Tibial nerve (tissue), 4 donors: ENCODE data around the gene GRIK3.

Experiments used
- CTCF ChIP-seq, 5 experiments: fragments of 200-600 bp in 3 of 5; fragments of 450-650 bp in 2 of 5; sonication (generic) in 3 of 5; IDR thresholded peaks; one replicate each; pipeline ENCODE4 v1.5.1; 2016 to 2019; ENCODE audit warnings: antibody characterized with exemption in 5 of 5, mild to moderate bottlenecking in 3 of 5, moderate library complexity in 2 of 5
- EP300 ChIP-seq, 2 donors: sonication (generic); formaldehyde crosslinking; IDR thresholded peaks; one replicate each; pipeline ENCODE4 v1.6.1; 2017; ENCODE audit warnings: antibody characterized with exemption in 2 of 2, mild to moderate bottlenecking in 1 of 2

- TF ChIP-seq CTCF (IDR thresholded peaks at IDR 0.05) (no peak), EP300 (IDR thresholded peaks at IDR 0.05) (no peak)
Observed at GRCh38 chr1:36805979-36806640, 228.2 kb downstream of the GRIK3 start.
